ENCODE measurements around the gene GPR18. TPM values are rescaled to one million over a fixed set of nuclear protein-coding genes. Genes with fewer than 3 reads are reported as not detected.

The GPR18 gene
- total and polyA plus RNA-seq, 2 of the 13 experiments (the other 11 are each of a cell fraction or from before 2014, with no cell fraction given) = not detected

DNA sequence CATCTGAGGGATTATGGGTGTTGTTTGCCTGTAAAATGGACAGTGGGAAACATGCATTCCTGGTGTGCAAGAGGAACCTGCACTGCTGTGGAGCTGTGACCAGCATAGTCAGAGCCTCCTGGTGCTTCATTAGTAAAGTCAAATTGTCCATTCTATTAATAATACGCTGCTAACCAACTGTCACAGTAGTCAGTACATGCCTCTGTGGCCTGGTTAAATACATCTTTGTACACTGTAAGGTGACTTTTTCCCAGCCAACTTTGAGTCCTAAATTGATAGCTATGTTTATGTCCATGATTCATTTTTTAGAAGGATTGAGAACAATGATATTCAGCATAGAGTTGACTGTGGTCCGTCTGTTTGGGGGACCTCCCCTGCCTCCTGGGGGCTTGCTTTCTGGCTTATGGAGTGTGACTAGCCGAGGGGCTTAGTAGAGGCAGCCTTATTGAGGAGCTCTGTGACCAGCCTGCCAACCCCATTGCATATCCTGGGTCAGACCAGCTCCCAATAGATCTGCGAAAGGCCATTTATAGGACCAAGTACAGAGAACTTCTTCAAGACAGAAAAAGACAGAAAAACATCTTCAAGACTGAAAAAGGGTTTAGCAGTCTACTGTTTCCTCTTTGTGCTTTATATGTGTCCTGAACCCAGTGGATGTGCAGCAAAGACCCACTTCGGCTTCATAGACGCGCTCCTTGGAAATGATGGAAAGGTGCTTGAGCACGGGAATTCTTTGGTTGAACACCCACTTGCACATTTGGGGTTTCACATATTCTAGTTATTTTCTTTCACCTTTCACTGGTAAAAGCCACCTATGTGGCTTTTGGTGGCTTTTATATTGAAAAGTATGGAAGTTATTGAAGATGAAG is 44.7 kb upstream of the GPR18 start (continued):
- TF ChIP-seq, protein P1, sequence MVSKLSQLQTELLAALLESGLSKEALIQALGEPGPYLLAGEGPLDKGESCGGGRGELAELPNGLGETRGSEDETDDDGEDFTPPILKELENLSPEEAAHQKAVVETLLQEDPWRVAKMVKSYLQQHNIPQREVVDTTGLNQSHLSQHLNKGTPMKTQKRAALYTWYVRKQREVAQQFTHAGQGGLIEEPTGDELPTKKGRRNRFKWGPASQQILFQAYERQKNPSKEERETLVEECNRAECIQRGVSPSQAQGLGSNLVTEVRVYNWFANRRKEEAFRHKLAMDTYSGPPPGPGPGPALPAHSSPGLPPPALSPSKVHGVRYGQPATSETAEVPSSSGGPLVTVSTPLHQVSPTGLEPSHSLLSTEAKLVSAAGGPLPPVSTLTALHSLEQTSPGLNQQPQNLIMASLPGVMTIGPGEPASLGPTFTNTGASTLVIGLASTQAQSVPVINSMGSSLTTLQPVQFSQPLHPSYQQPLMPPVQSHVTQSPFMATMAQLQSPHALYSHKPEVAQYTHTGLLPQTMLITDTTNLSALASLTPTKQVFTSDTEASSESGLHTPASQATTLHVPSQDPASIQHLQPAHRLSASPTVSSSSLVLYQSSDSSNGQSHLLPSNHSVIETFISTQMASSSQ (IDR thresholded peaks at IDR 0.05; ENCODE audit: low read depth) = no peak
- TF ChIP-seq, protein P1 (CRISPR knock-in tag; IDR thresholded peaks at IDR 0.05; ENCODE audit: borderline replicate concordance) = no peak
- TF ChIP-seq, protein P2, sequence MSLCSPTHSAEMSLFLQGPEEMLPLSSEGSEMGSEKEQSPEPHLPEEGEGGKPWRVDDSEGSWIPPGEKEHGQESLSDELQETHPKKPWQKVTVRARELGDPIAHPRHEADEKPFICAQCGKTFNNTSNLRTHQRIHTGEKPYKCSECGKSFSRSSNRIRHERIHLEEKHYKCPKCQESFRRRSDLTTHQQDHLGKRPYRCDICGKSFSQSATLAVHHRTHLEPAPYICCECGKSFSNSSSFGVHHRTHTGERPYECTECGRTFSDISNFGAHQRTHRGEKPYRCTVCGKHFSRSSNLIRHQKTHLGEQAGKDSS (CRISPR knock-in tag; IDR thresholded peaks at IDR 0.05; ENCODE audit: borderline replicate concordance, low read depth) = no peak
- TF ChIP-seq FIP1L1 (IDR thresholded peaks at IDR 0.05; ENCODE audit: borderline replicate concordance, insufficient read depth, low read depth, low read length) (no peak), RFX3 (CRISPR knock-in tag; IDR thresholded peaks at IDR 0.05) (no peak), NONO (IDR thresholded peaks at IDR 0.05) (no peak), NONO (CRISPR knock-in tag; conservative IDR thresholded peaks at IDR 0.05) (no peak), ZSCAN21 (CRISPR knock-in tag; IDR thresholded peaks at IDR 0.05; ENCODE audit: borderline replicate concordance) (no peak), ZNF484 (CRISPR knock-in tag; IDR thresholded peaks at IDR 0.05; ENCODE audit: borderline replicate concordance, low read depth) (no peak), ZNF44 (CRISPR knock-in tag; IDR thresholded peaks at IDR 0.05) (no peak), SRSF4 (IDR thresholded peaks at IDR 0.05; ENCODE audit: low read depth, low read length, poor library complexity, severe bottlenecking) (no peak), HCFC1 (IDR thresholded peaks at IDR 0.05; ENCODE audit: low read depth, low read length) (no peak), TAF1 (CRISPR knock-in tag; IDR thresholded peaks at IDR 0.05) (no peak), ZNF7 (CRISPR knock-in tag; IDR thresholded peaks at IDR 0.05) (no peak)
- TF ChIP-seq, protein P3, sequence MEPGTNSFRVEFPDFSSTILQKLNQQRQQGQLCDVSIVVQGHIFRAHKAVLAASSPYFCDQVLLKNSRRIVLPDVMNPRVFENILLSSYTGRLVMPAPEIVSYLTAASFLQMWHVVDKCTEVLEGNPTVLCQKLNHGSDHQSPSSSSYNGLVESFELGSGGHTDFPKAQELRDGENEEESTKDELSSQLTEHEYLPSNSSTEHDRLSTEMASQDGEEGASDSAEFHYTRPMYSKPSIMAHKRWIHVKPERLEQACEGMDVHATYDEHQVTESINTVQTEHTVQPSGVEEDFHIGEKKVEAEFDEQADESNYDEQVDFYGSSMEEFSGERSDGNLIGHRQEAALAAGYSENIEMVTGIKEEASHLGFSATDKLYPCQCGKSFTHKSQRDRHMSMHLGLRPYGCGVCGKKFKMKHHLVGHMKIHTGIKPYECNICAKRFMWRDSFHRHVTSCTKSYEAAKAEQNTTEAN (CRISPR knock-in tag; conservative IDR thresholded peaks at IDR 0.05) = no peak
- TF ChIP-seq, protein P4, sequence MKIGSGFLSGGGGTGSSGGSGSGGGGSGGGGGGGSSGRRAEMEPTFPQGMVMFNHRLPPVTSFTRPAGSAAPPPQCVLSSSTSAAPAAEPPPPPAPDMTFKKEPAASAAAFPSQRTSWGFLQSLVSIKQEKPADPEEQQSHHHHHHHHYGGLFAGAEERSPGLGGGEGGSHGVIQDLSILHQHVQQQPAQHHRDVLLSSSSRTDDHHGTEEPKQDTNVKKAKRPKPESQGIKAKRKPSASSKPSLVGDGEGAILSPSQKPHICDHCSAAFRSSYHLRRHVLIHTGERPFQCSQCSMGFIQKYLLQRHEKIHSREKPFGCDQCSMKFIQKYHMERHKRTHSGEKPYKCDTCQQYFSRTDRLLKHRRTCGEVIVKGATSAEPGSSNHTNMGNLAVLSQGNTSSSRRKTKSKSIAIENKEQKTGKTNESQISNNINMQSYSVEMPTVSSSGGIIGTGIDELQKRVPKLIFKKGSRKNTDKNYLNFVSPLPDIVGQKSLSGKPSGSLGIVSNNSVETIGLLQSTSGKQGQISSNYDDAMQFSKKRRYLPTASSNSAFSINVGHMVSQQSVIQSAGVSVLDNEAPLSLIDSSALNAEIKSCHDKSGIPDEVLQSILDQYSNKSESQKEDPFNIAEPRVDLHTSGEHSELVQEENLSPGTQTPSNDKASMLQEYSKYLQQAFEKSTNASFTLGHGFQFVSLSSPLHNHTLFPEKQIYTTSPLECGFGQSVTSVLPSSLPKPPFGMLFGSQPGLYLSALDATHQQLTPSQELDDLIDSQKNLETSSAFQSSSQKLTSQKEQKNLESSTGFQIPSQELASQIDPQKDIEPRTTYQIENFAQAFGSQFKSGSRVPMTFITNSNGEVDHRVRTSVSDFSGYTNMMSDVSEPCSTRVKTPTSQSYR (CRISPR knock-in tag; IDR thresholded peaks at IDR 0.05; ENCODE audit: borderline replicate concordance) = no peak
- TF ChIP-seq, protein P5, sequence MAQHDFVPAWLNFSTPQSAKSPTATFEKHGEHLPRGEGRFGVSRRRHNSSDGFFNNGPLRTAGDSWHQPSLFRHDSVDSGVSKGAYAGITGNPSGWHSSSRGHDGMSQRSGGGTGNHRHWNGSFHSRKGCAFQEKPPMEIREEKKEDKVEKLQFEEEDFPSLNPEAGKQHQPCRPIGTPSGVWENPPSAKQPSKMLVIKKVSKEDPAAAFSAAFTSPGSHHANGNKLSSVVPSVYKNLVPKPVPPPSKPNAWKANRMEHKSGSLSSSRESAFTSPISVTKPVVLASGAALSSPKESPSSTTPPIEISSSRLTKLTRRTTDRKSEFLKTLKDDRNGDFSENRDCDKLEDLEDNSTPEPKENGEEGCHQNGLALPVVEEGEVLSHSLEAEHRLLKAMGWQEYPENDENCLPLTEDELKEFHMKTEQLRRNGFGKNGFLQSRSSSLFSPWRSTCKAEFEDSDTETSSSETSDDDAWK (CRISPR knock-in tag; IDR thresholded peaks at IDR 0.05) = no peak
